AG09319 (cell line): Measurements from ENCODE around the gene HAUS5.

ENCODE experiments used
- DNase-seq: peaks from one replicate; pipeline ENCODE4 v3.0.0-alpha.2; 2010; ENCODE audit warnings: low read depth; ENCODE audit errors: extremely low read depth
- CTCF ChIP-seq: IDR thresholded peaks from 2 replicates; pipeline ENCODE4 v1.5.1; 2011; ENCODE audit warnings: low read depth, mild to moderate bottlenecking, inconsistent platforms, low read length, moderate library complexity

HAUS5 gene

GRCh38 chr19:35621708-35622107 is 9.2 kb downstream of the HAUS5 start:
- no peak for DNase-seq
- no peak for TF ChIP-seq CTCF

- DNase-seq, result no peak
- TF ChIP-seq CTCF, result no peak
Observed at GRCh38 chr19:35622750-35623149, 10.2 kb downstream of the HAUS5 start.

DNA sequence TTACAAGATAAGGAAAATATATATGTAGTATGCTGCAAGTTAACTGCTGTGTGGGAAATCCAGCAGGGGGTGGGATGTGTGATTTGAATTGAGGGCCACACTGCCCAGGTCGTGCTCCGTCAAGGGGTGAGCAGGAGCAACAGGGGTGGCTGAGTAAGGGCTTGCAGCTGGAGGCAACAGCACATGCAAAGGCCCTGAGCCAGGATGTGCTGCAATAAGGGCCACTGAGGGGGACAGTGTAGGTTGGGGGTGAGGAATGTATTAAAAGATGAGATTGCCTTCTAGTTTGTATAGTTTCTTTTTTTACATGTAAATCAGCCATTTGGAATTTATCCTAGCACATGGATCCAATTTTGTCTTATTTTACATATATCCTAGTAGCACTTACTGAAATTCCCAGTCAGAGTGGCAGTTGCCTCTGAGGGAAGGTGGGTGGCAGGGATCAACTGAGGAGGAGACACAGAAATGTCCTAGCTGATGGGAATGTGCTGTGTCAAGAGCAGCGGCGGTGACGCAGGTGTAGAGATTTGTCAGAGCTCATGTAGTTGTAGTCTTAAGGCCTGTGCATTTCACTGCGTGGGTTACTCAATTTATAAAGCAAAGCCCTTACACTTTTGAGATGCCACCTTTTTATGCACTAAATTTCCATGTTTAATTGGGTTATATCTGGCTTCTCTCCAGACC is 10.9 kb downstream of the HAUS5 start:
- no peak for DNase-seq
- no peak for TF ChIP-seq CTCF

GRCh38 chr19:35628264-35628564 is 15.7 kb downstream of the HAUS5 start:
- no peak for DNase-seq
- TF ChIP-seq CTCF, result no peak

- DNase-seq, result peak; percentile 97
- no peak for TF ChIP-seq CTCF
Observed at GRCh38 chr19:35628565-35629331, 16.2 kb downstream of the HAUS5 start, which contains the start of gene RBM42. Gene RBM42 (plus strand): TSS chr19:35629036. CDS start chr19:35629154, 118 bp downstream.

- TF ChIP-seq CTCF, result no peak
- DNase-seq, result no peak
Observed at GRCh38 chr19:35629332-35629633, 16.7 kb downstream of the HAUS5 start.

DNA sequence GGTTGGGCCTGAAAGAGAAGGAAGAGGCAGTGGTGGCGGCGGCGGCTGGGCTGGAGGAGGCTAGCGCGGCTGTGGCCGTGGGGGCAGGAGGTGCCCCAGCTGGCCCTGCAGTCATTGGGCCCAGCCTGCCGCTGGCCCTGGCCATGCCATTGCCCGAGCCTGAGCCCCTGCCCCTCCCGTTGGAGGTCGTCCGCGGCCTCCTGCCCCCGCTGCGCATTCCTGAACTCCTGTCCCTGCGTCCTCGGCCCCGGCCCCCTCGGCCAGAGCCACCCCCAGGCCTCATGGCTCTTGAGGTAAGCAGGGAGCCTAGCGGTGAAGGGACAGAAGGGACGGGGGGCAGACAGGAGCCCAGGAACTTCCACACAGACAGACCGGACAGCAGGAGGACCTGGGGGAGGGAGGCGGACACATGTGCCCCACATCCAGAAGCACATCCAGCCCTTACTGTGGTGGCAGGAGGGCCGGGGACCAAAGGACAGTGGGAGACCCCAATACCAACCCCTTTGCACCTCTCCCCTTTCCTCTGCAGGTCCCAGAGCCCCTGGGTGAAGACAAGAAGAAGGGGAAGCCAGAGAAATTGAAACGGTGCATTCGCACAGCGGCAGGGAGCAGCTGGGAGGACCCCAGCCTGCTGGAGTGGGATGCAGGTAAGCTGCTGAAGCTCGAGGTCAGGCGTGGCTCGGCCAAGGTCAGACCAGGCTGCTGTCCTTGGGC is 21.3 kb downstream of the HAUS5 start:
- DNase-seq, result no peak
- no peak for TF ChIP-seq CTCF
